ENCODE data around the gene BLOC1S5. TPM values are rescaled to one million over a fixed set of nuclear protein-coding genes. Genes with fewer than 3 reads are reported as not detected.

BLOC1S5 gene
- total and polyA plus RNA-seq, 4 experiments from 2014 or later: 23.0 to 36.3 (median 26.1) TPM

GRCh38 chr6:8070718-8071117 lies 6.5 kb upstream of the BLOC1S5 start:
- CTCF ChIA-PET (ENCODE audit: partially characterized antibody): interaction anchor here (1.6 kb wide), 1 partner anchor 12 kb away, joined by 5 read pairs; no protein-coding TSS in a partner anchor
- peaks cover 0 to 7% of the 10 kb centered on the region in 2 donors for H3K36me3 Mint-ChIP-seq
- H3K27ac ChIP-seq (ENCODE audit: low read depth, low read length): no peak overlapping the region
- intact Hi-C loops (cut with micrococcal nuclease): no loop called here
- H3K4me1 ChIP-seq (ENCODE audit: insufficient read depth, low read length): peaks cover 2% of the 10 kb centered on the region
- H3K27ac Mint-ChIP-seq: no peak overlapping the region
- no peaks in the 10 kb centered on the region for H3K36me3 ChIP-seq (ENCODE audit: insufficient read depth, low read length)
- no peaks in the 10 kb centered on the region for H3K9me3 Mint-ChIP-seq
- H3K9me3 ChIP-seq (ENCODE audit: control insufficient read depth in 1 of 2, low read length in 2 of 2): no peaks in the 10 kb centered on the region
- H3K4me1 Mint-ChIP-seq: peaks cover 0 to 2% (median under 1%) of the 10 kb centered on the region in 4 donors
- no peak for DNase-seq
- H3K27me3 Mint-ChIP-seq: no peaks in the 10 kb centered on the region
- H3K4me3 Mint-ChIP-seq: no peak overlapping the region
- POLR2A ChIA-PET (ENCODE audit: partially characterized antibody): no interaction called here
- H3K27me3 ChIP-seq (ENCODE audit: insufficient read depth, low read length): no peaks in the 10 kb centered on the region
- no peak overlapping the region for H3K4me3 ChIP-seq (ENCODE audit: low read length in 2 of 2)

- H3K9me3 Mint-ChIP-seq: no peaks in the 10 kb centered on the region
- no peaks in the 10 kb centered on the region for H3K9me3 ChIP-seq (ENCODE audit: control insufficient read depth in 1 of 2, low read length in 2 of 2)
- ChIA-PET POLR2A (ENCODE audit: partially characterized antibody) (interaction anchor here (0.9 kb wide), 1 partner anchor 33 kb away, joined by 4 read pairs; the partner anchor contains the start of gene EEF1E1), CTCF (ENCODE audit: partially characterized antibody) (interaction anchor here (1.6 kb wide), 1 partner anchor 11 kb away, joined by 5 read pairs; no protein-coding TSS in a partner anchor)
- H3K27ac ChIP-seq (ENCODE audit: low read depth, low read length): no peak overlapping the region
- H3K27me3 Mint-ChIP-seq: no peaks in the 10 kb centered on the region
- H3K27ac Mint-ChIP-seq: no peak overlapping the region
- H3K4me1 Mint-ChIP-seq: peaks cover 5 to 12% (median 8%) of the 10 kb centered on the region in 4 donors
- H3K4me1 ChIP-seq (ENCODE audit: insufficient read depth, low read length): peaks cover 11% of the 10 kb centered on the region
- DNase-seq: no peak
- H3K4me3 ChIP-seq (ENCODE audit: low read length in 2 of 2): no peak overlapping the region
- H3K36me3 Mint-ChIP-seq: peaks cover 0 to 7% of the 10 kb centered on the region in 2 donors
- intact Hi-C loops (cut with micrococcal nuclease): loop anchor here (10.0 kb wide), 1 partner anchor 475 kb away; the partner anchor contains the start of gene SNRNP48
- H3K36me3 ChIP-seq (ENCODE audit: insufficient read depth, low read length): no peaks in the 10 kb centered on the region
- no peak overlapping the region for H3K4me3 Mint-ChIP-seq
- no peaks in the 10 kb centered on the region for H3K27me3 ChIP-seq (ENCODE audit: insufficient read depth, low read length)
Observed at GRCh38 chr6:8069631-8070284, 5.6 kb upstream of the BLOC1S5 start.

DNA sequence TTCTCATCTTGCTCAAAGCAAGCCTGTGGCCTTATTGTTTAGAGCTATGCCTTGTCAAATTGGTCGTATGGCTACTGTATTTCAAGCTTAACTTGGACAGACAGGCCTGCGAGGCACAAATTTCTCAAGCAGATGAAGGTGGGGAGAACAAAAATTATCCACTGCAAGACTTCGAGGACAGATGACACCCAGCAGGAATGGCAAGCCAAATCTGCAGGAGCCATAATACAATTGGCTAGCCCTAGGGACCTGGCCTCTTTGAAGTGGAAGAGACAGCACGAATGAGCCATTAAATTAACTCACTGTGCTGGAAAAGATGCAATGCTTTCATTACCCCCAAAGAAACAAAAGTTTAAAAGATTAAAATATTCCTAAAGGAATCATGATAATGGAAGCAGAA lies 5.0 kb upstream of the BLOC1S5 start:
- no peak overlapping the region for H3K27ac Mint-ChIP-seq
- no peak overlapping the region for H3K4me3 ChIP-seq (ENCODE audit: low read length in 2 of 2)
- no peaks in the 10 kb centered on the region for H3K27me3 Mint-ChIP-seq
- H3K9me3 ChIP-seq (ENCODE audit: control insufficient read depth in 1 of 2, low read length in 2 of 2): no peaks in the 10 kb centered on the region
- ChIA-PET CTCF (ENCODE audit: partially characterized antibody) (no interaction called here), POLR2A (ENCODE audit: partially characterized antibody) (no interaction called here)
- peaks cover under 1 to 4% of the 10 kb centered on the region in 2 donors for H3K36me3 Mint-ChIP-seq
- peaks cover 9 to 17% (median 10%) of the 10 kb centered on the region in 4 donors for H3K4me1 Mint-ChIP-seq
- intact Hi-C loops (cut with micrococcal nuclease): loop anchor here (10.0 kb wide), 1 partner anchor 474 kb away; the partner anchor contains the start of gene SNRNP48
- no peak for DNase-seq
- H3K27ac ChIP-seq (ENCODE audit: low read depth, low read length): no peak overlapping the region
- H3K9me3 Mint-ChIP-seq: no peaks in the 10 kb centered on the region
- peaks cover 15% of the 10 kb centered on the region for H3K4me1 ChIP-seq (ENCODE audit: insufficient read depth, low read length)
- H3K36me3 ChIP-seq (ENCODE audit: insufficient read depth, low read length): no peaks in the 10 kb centered on the region
- H3K4me3 Mint-ChIP-seq: no peak overlapping the region
- no peaks in the 10 kb centered on the region for H3K27me3 ChIP-seq (ENCODE audit: insufficient read depth, low read length)

DNA sequence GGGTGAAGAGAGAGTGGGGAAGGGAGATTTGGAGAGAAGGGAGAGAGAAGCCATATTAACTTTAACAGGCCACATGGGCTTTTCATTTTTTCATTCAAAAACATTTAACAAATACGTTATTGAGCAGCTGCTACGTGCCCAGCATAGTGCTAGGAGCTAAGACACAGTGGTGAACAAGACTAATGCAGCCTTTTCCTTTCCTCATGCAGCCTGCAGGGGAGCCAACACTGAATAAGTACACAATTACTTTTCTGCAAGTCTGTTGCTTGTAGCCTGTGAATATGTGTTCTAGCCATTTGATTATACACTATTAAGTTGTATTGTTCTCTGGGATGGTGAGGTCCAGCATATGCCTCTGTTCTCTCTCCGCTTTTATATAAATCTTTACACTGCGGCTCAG lies 1.9 kb upstream of the BLOC1S5 start:
- no peak overlapping the region for H3K27ac ChIP-seq (ENCODE audit: low read depth, low read length)
- H3K36me3 Mint-ChIP-seq: peaks cover 0 to 17% of the 10 kb centered on the region in 2 donors
- H3K27me3 ChIP-seq (ENCODE audit: insufficient read depth, low read length): no peaks in the 10 kb centered on the region
- no peak for DNase-seq
- POLR2A ChIA-PET (ENCODE audit: partially characterized antibody): interaction anchor here (4.4 kb wide), 1 partner anchor 35 kb away, joined by 69 read pairs; the partner anchor contains the start of gene EEF1E1
- H3K4me3 ChIP-seq (ENCODE audit: low read length in 2 of 2): no peak overlapping the region
- peaks cover 21% of the 10 kb centered on the region for H3K4me1 ChIP-seq (ENCODE audit: insufficient read depth, low read length)
- H3K4me1 Mint-ChIP-seq: peaks cover 14 to 28% (median 18%) of the 10 kb centered on the region in 4 donors
- H3K36me3 ChIP-seq (ENCODE audit: insufficient read depth, low read length): peaks cover 7% of the 10 kb centered on the region
- H3K27me3 Mint-ChIP-seq: no peaks in the 10 kb centered on the region
- CTCF ChIA-PET (ENCODE audit: partially characterized antibody): interaction anchor here (0.8 kb wide), 1 partner anchor 34 kb away, joined by 3 read pairs; no protein-coding TSS in a partner anchor
- H3K4me3 Mint-ChIP-seq: peak overlapping the region in 2 of 8 donors; percentile 26 to 37
- peak overlapping the region in 6 of 7 donors; percentile 19 to 97 (median 60) for H3K27ac Mint-ChIP-seq
- H3K9me3 ChIP-seq (ENCODE audit: control insufficient read depth in 1 of 2, low read length in 2 of 2): no peaks in the 10 kb centered on the region
- no peaks in the 10 kb centered on the region for H3K9me3 Mint-ChIP-seq
- intact Hi-C loops (cut with micrococcal nuclease): loop anchor here (10.0 kb wide), 1 partner anchor 471 kb away; the partner anchor contains the start of gene SNRNP48

DNA sequence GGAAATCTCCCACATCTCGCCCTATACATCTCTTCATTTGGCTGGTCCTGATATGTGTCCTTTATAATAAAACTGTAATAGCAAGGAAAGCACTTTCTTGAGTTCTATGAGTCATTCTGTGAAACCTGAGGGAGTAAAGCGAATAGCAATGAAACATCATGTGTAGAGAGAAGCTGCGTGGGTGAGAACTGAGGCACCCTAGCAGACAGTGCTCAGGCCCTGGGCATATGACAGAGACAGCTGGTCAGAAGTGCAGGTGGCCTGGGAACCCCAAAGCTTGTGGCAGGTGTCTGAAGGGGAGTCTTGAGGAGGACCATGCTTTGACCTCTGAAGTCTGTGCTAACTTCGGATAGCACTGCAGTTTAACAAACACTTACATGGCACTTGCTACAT lies 1.3 kb upstream of the BLOC1S5 start:
- peak overlapping the region; percentile 92 for H3K27ac ChIP-seq (ENCODE audit: low read depth, low read length)
- H3K4me3 Mint-ChIP-seq: peak overlapping the region in 3 of 8 donors; percentile 23 to 96 (median 92)

DNA sequence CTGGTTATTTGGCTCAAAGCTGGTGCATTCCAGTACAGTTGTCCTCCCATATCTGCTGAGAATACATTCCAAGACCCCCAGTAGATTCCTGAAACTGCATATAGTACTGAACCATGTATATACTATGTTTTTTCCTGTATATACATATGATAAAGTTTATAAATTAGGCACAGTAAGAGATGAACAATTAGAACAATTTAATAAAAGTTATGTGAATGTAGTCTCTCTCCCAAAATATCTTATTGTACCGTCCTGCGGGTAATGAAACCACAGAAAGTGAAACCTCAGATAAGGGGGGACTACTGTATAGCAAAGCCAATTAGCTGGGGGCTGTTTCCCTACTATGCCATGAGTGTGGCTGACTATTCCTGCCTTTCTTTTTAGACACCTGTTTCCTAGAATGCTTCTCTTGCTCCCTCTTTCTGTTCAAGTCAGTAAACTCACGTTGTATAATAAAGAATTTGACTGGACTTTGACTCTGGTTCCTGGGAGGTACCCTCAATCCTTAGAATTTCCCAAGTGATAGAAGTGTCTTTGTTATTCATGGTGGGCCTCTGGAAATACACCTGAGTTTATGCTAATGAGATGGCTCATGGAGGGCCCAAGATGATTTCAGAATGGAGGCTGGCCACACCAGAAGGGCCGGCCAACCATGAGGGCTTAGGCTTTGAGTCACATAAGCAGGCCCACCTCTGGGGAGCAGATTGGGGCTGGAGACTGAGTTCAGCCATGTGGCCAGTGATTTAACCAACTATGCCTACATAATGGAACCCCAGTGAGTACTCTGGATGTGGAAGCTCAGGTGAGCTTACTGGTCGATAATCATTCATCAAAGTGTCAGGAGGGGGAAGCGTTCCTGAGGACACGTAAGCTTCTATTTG lies 689 bp upstream of the BLOC1S5 start:
- H3K27me3 ChIP-seq (ENCODE audit: insufficient read depth, low read length): no peaks in the 10 kb centered on the region
- peak overlapping the region in 1 of 2 donors; percentile 97 for H3K4me3 ChIP-seq (ENCODE audit: low read length in 2 of 2)
- Mint-ChIP-seq H3K27me3 (no peaks in the 10 kb centered on the region), H3K27ac (peak overlapping the region; percentile 96 to 98 (median 97)), H3K4me3 (peak overlapping the region; percentile 92 to 98 (median 94)), H3K9me3 (no peaks in the 10 kb centered on the region), H3K36me3 (peaks cover 6 to 24% of the 10 kb centered on the region in 2 donors), H3K4me1 (peaks cover 19 to 35% (median 20%) of the 10 kb centered on the region in 4 donors)
- H3K9me3 ChIP-seq (ENCODE audit: control insufficient read depth in 1 of 2, low read length in 2 of 2): no peaks in the 10 kb centered on the region
- CTCF ChIA-PET (ENCODE audit: partially characterized antibody): interaction anchor here (0.8 to 1.5 kb wide), 4 partner anchors 32 to 154 kb away, joined by 3 to 9 read pairs (median 4); partner anchors contain the start of gene EEF1E1
- H3K36me3 ChIP-seq (ENCODE audit: insufficient read depth, low read length): peaks cover 7% of the 10 kb centered on the region
- no peak for DNase-seq
- H3K4me1 ChIP-seq (ENCODE audit: insufficient read depth, low read length): peaks cover 21% of the 10 kb centered on the region
- POLR2A ChIA-PET (ENCODE audit: partially characterized antibody): interaction anchor here (0.6 to 4.4 kb wide), 9 partner anchors 15 to 675 kb away, joined by 3 to 69 read pairs (median 4); partner anchors contain the start of genes CAGE1, EEF1E1, RIOK1 and SLC35B3
- intact Hi-C loops (cut with micrococcal nuclease): loop anchor here (1.0 to 10.0 kb wide), 6 partner anchors 37 to 752 kb away; partner anchors contain the start of genes CAGE1, EEF1E1, RIOK1 and SLC35B3
- peak overlapping the region; percentile 92 for H3K27ac ChIP-seq (ENCODE audit: low read depth, low read length)

More for the DNA sequence above, 1.3 kb upstream of the BLOC1S5 start:
- Mint-ChIP-seq H3K36me3 (peaks cover 0 to 18% of the 10 kb centered on the region in 2 donors), H3K27ac (peak overlapping the region; percentile 96 to 98 (median 97)), H3K4me1 (peaks cover 14 to 28% (median 18%) of the 10 kb centered on the region in 4 donors), H3K27me3 (no peaks in the 10 kb centered on the region), H3K9me3 (no peaks in the 10 kb centered on the region)
- ChIA-PET CTCF (ENCODE audit: partially characterized antibody) (interaction anchor here (0.8 to 1.5 kb wide), 3 partner anchors 31 to 37 kb away, joined by 3 to 9 read pairs (median 4); partner anchors contain the start of gene EEF1E1), POLR2A (ENCODE audit: partially characterized antibody) (interaction anchor here (2.3 to 4.4 kb wide), 2 partner anchors 36 to 156 kb away, joined by 9 to 69 read pairs; partner anchors contain the start of gene EEF1E1)
- no peaks in the 10 kb centered on the region for H3K27me3 ChIP-seq (ENCODE audit: insufficient read depth, low read length)
- DNase-seq: no peak
- H3K36me3 ChIP-seq (ENCODE audit: insufficient read depth, low read length): peaks cover 7% of the 10 kb centered on the region
- H3K4me1 ChIP-seq (ENCODE audit: insufficient read depth, low read length): peaks cover 21% of the 10 kb centered on the region
- intact Hi-C loops (cut with micrococcal nuclease): loop anchor here (2.0 to 10.0 kb wide), 2 partner anchors 369 to 471 kb away; partner anchors contain the start of genes SLC35B3 and SNRNP48
- peak overlapping the region in 1 of 2 donors; percentile 97 for H3K4me3 ChIP-seq (ENCODE audit: low read length in 2 of 2)
- no peaks in the 10 kb centered on the region for H3K9me3 ChIP-seq (ENCODE audit: control insufficient read depth in 1 of 2, low read length in 2 of 2)

Measured in CD4-positive, alpha-beta memory T cell (primary cell).